Breast epithelium (tissue), 3 donors: Measurements from ENCODE around the gene UBE3D.

Experiments used
- POLR2A ChIP-seq: fragments of 450-650 bp; IDR thresholded peaks from one replicate; pipeline ENCODE4 v1.6.1; 2016; ENCODE audit warnings: antibody characterized with exemption, mild to moderate bottlenecking, moderate library complexity
- POLR2AphosphoS5 ChIP-seq, 3 donors: sonication (generic); formaldehyde crosslinking; IDR thresholded peaks; one replicate each; pipeline ENCODE4 v1.6.1; 2017; ENCODE audit warnings: antibody characterized with exemption in 3 of 3
- TF ChIP-seq, protein P1 (sequence below), 3 donors: fragments of 450-650 bp; IDR thresholded peaks; one replicate each; pipeline ENCODE4 v1.5.1; 2016 to 2017; ENCODE audit warnings: antibody characterized with exemption in 3 of 3, mild to moderate bottlenecking in 3 of 3, moderate library complexity in 3 of 3

DNA sequence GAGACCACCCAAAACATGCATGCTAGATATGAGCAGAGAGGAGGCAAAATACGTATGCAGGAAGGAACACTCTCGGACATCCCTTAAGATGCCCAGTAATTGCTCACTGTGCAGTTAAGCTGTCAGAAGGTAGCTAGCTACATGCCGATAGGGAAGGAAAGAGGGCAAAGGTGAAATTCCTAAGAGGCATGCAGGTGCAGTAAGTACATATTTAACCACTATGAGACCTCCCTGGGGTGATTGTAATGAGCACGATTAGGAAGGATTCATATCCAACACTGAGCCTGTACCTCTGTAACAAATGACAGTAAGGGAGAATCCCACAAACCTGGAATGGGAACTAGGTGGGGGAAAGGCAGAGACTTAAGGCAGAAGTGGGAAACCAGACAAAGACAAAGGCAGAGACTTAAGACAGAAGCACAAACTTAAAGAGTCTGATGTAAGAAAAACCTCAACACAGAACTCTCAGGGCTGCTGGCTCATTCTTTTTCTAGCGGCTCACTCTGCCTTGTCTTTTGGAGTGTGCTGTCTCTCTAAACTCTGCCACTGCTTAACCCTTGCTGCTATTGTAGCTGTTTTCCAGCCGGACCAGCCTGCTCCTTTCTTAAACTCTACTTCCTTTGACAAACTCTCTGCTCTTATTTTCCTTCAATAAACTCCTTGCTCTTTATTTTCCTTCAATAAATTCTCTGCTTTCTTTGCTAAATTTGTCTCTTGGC, 148.1 kb downstream of the UBE3D start:
- TF ChIP-seq POLR2A (no peak), POLR2AphosphoS5 (IDR thresholded peaks at IDR 0.05) (no peak)
- TF ChIP-seq, protein P1, sequence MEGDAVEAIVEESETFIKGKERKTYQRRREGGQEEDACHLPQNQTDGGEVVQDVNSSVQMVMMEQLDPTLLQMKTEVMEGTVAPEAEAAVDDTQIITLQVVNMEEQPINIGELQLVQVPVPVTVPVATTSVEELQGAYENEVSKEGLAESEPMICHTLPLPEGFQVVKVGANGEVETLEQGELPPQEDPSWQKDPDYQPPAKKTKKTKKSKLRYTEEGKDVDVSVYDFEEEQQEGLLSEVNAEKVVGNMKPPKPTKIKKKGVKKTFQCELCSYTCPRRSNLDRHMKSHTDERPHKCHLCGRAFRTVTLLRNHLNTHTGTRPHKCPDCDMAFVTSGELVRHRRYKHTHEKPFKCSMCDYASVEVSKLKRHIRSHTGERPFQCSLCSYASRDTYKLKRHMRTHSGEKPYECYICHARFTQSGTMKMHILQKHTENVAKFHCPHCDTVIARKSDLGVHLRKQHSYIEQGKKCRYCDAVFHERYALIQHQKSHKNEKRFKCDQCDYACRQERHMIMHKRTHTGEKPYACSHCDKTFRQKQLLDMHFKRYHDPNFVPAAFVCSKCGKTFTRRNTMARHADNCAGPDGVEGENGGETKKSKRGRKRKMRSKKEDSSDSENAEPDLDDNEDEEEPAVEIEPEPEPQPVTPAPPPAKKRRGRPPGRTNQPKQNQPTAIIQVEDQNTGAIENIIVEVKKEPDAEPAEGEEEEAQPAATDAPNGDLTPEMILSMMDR (IDR thresholded peaks at IDR 0.05): no peak
